ENCODE data around the gene KRT86.

DNA sequence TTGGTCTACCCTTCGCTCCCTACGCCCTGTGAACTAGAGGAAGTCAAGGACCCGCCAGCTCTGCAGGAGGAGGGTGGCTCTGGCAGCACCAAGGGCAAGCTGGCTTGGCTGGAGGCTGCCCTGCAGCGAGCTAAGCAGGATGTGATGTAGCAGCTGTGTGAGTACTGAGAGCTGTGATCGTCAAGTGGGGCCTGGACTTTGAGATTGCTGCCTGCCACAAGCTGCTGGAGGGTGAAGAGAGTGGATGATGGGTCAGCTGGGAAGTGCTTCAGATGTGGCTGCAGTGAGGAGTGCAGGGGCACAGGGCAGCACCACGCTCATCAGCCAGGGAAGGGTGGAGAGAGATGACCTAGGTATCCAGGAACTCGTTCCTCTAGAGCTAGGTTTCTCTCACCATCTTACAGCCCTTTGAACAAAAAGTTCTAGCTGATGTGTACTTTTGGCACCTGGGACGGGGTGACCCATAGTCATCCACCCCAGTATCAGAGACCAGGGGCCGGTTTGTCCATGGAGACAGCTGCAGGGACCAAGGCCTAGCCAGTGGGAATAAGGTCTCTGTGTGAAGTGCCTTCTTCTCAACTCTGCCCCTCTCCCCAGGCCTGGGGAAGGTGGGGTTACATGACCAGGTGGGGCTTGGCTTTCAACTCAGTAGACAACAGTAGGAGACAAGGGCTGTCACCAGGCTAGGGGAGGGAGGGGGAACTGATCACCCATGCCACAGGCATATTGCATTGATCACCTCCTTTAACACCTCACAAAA, 3.2 kb downstream of the KRT86 start:
- TF ChIP-seq POLR2A (IDR thresholded peaks at IDR 0.05; ENCODE audit: low read depth, low read length) (no peak), POLR2AphosphoS5 (IDR thresholded peaks at IDR 0.05; ENCODE audit: low read depth, low read length) (no peak), TAF1 (IDR thresholded peaks at IDR 0.05; ENCODE audit: borderline replicate concordance, low read depth, low read length) (no peak)

Measured in GM12892 (cell line).